IMR-90 (cell line): Measurements from ENCODE around the gene LTN1. TPM values are rescaled to one million over a fixed set of nuclear protein-coding genes. Genes with fewer than 3 reads are reported as not detected.
"Not testable (repeated sequence)": the region's sequence is repeated elsewhere in the genome, so short reads cannot be mapped to it uniquely, and the experiment has no call there.

Experiments used
- ATAC-seq: fragments of 200-7000 bp; cut with Tn5 transposase; 2 replicates; pipeline ENCODE4 v1.9.1; 2020; ENCODE audit warnings: low read depth, mild to moderate bottlenecking, moderate library complexity
- BruUV-seq: library from RNA; stranded (reverse); fragments of 400-500 nt; replicated peaks from 2 replicates; lab custom pipeline; 2021; lab: Mats Ljungman, UMichigan
- CTCF ChIA-PET: fragments of 300-600 bp; formaldehyde crosslinking; extraction: SDS; loops from one replicate; lab custom pipeline; 2021; ENCODE audit warnings: antibody characterized with exemption; lab: Yijun Ruan, JAX
- POLR2A ChIA-PET: fragments of 300-600 bp; sonication (Branson Sonifier 250); formaldehyde crosslinking; loops from one replicate; lab custom pipeline; 2022; ENCODE audit warnings: antibody characterized with exemption; ENCODE audit not compliant: unreplicated experiment; lab: Charles Lee
- DNase-seq: peaks from one replicate; pipeline ENCODE4 v3.0.0; 2013
- H2AFZ ChIP-seq: replicated peaks from 2 replicates; pipeline ENCODE3; 2013; ENCODE audit warnings: low read length, mild to moderate bottlenecking; ENCODE audit not compliant: poor library complexity
- H2AK5ac ChIP-seq: 2 replicates; pipeline ENCODE4 v1.6.1; 2013; ENCODE audit warnings: low read depth, low read length, inconsistent platforms
- H2AK9ac ChIP-seq: replicated peaks from 2 replicates; pipeline ENCODE3; 2013; ENCODE audit warnings: mild to moderate bottlenecking, low read depth, low read length, moderate library complexity; ENCODE audit not compliant: poor library complexity
- H2BK120ac ChIP-seq: 2 replicates; pipeline ENCODE4 v1.6.1; 2013; ENCODE audit warnings: low read depth, low read length, inconsistent platforms
- H2BK15ac ChIP-seq: 3 replicates; pipeline ENCODE4 v1.6.1; 2013; ENCODE audit warnings: low read depth, low read length, inconsistent platforms
- H2BK20ac ChIP-seq: 2 replicates; pipeline ENCODE4 v1.6.1; 2013; ENCODE audit warnings: low read depth, mild to moderate bottlenecking, inconsistent platforms, low read length, moderate library complexity
- H2BK5ac ChIP-seq: 2 replicates; pipeline ENCODE4 v1.6.1; 2013; ENCODE audit warnings: mild to moderate bottlenecking, low read depth, low read length, inconsistent platforms; ENCODE audit not compliant: poor library complexity, severe bottlenecking
- H3K14ac ChIP-seq: replicated peaks from 2 replicates; pipeline ENCODE4 v1.6.1; 2013; ENCODE audit warnings: low read depth, low read length, inconsistent platforms
- H3K18ac ChIP-seq: 2 replicates; pipeline ENCODE4 v1.6.1; 2013; ENCODE audit warnings: low read depth, low read length, control low read depth
- H3K23ac ChIP-seq: 2 replicates; pipeline ENCODE4 v1.6.1; 2013; ENCODE audit warnings: low read depth, low read length, inconsistent platforms
- H3K27ac ChIP-seq: 2 replicates; pipeline ENCODE4 v1.5.1; 2013; ENCODE audit warnings: mild to moderate bottlenecking, control low read depth, low read length; ENCODE audit not compliant: insufficient read depth
- H3K27me3 ChIP-seq: 2 replicates; pipeline ENCODE4 v1.6.1; 2013; ENCODE audit warnings: low read length; ENCODE audit not compliant: control insufficient read depth, insufficient read depth
- H3K36me3 ChIP-seq: 2 replicates; pipeline ENCODE4 v1.6.1; 2013; ENCODE audit warnings: low read length, mixed read lengths; ENCODE audit not compliant: control insufficient read depth, insufficient read depth
- H3K4ac ChIP-seq: 2 replicates; pipeline ENCODE4 v1.6.1; 2013; ENCODE audit warnings: low read depth, low read length, inconsistent platforms
- H3K4me1 ChIP-seq: 2 replicates; pipeline ENCODE4 v1.6.1; 2013; ENCODE audit warnings: low read length, mixed read lengths; ENCODE audit not compliant: control insufficient read depth, insufficient read depth
- H3K4me2 ChIP-seq: 2 replicates; pipeline ENCODE4 v1.6.1; 2013; ENCODE audit warnings: low read depth, mild to moderate bottlenecking, control low read depth, low read length, moderate library complexity
- H3K4me3 ChIP-seq: 2 replicates; pipeline ENCODE4 v1.5.1; 2013; ENCODE audit warnings: low read depth, mild to moderate bottlenecking, control low read depth, low read length, moderate library complexity; ENCODE audit not compliant: insufficient read depth
- H3K56ac ChIP-seq: 2 replicates; pipeline ENCODE4 v1.6.1; 2013; ENCODE audit warnings: low read length, inconsistent platforms; ENCODE audit not compliant: insufficient read depth; ENCODE audit errors: extremely low read depth
- H3K79me1 ChIP-seq, 2 experiments: 2 replicates each; pipeline ENCODE4 v1.6.1; 2013; ENCODE audit warnings: low read length in 2 of 2, inconsistent platforms in 1 of 2, low read depth in 1 of 2
- H3K9ac ChIP-seq: 2 replicates; pipeline ENCODE4 v1.6.1; 2013; ENCODE audit warnings: low read depth, low read length, control low read depth
- H3K9me1 ChIP-seq: 2 replicates; pipeline ENCODE4 v1.6.1; 2013; ENCODE audit warnings: low read length, inconsistent platforms; ENCODE audit not compliant: insufficient read depth
- H3K9me3 ChIP-seq: 2 replicates; pipeline ENCODE4 v1.6.1; 2013; ENCODE audit warnings: low read length; ENCODE audit not compliant: control insufficient read depth, insufficient read depth
- H4K20me1 ChIP-seq: 2 replicates; pipeline ENCODE4 v1.6.1; 2013; ENCODE audit warnings: low read length, inconsistent platforms; ENCODE audit not compliant: insufficient read depth
- H4K5ac ChIP-seq: 2 replicates; pipeline ENCODE4 v1.6.1; 2013; ENCODE audit warnings: mild to moderate bottlenecking, low read depth, low read length, control low read depth
- H4K8ac ChIP-seq, 2 experiments: 2 replicates each; pipeline ENCODE4 v1.6.1; 2013; ENCODE audit warnings: low read depth in 2 of 2, low read length in 2 of 2, control low read depth in 1 of 2, inconsistent platforms in 1 of 2
- H4K91ac ChIP-seq: 2 replicates; pipeline ENCODE4 v1.6.1; 2013; ENCODE audit warnings: low read depth, low read length, inconsistent platforms; ENCODE audit not compliant: insufficient read depth
- WGBS, 2 experiments: methylation state at CpG; one replicate each; pipeline versions ENCODE4 v1.1.5 to v1.1.7; 2013; ENCODE audit warnings: missing lambda C conversion rate in 2 of 2; ENCODE audit not compliant: insufficient read length in 1 of 2; ENCODE audit errors: extremely low coverage in 2 of 2; 5-methylcytosine and 5-hydroxymethylcytosine counted together
- dilution Hi-C: fragments of 300-500 bp; cut with HindIII; formaldehyde crosslinking; loops from one replicate; pipeline ENCODE4 v1.14.3; 2018; ENCODE audit warnings: low sequenced_read_pairs; ENCODE audit not compliant: unreplicated experiment
- in situ Hi-C: fragments of 300-500 bp; cut with MboI; formaldehyde crosslinking; loops from 3 replicates; pipeline ENCODE4 v1.14.3; 2019; ENCODE audit warnings: low sequenced_read_pairs, inconsistent platforms, mixed read lengths
- intact Hi-C: fragments of 100-400 bp; cut with micrococcal nuclease; formaldehyde crosslinking; loops from 2 replicates; pipeline ENCODE4 v1.10.0; 2022
- polyA plus RNA-seq, 3 experiments: library from polyadenylated mRNA; depleted of rRNA; stranded (reverse); fragments of >200 nt; gene quantifications; 2 replicates each; pipeline ENCODE4 v1.2.3, GENCODE V29; 2012; ENCODE audit warnings: low replicate concordance in 1 of 3
- total RNA-seq: library from RNA; depleted of rRNA; stranded (reverse); fragments of >200 nt; gene quantifications from 2 replicates; pipeline ENCODE4 v1.2.3, GENCODE V29; 2012

The LTN1 gene
- total and polyA plus RNA-seq, 2 of the 4 experiments (the other 2 are of a cell fraction): 6.7 to 35.5 TPM

DNA sequence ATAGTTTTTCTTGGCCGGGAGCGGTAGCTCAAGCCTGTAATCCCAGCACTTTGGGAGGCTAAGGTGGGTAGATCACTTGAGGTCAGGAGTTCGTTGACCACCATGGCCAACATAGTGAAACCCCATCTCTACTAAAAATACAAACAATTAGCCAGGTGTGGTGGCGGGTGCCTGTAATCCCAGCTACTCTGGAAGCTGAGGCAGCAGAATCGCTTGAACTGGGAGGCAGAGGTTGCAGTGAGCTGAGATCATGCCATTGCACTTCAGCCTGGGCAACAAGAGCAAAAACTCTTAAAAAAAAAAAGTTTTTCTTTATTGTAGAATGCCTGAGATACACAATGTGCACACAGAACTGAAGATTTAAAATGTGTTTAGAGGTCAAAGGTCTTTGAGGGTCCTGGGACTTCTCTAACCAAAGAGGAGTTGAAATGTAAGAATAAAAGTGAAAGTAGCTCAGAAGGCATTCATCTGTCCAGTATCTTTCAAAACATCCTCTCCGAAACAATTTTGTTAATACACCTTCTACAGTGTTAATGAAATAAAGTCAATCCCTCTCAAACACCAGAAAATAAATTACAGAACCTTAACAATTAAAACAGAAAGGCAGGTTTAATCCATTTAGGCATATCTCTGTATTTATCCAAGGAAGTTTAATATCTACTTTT lies 60.8 kb downstream of the LTN1 start:
- H3K56ac ChIP-seq, H2BK5ac ChIP-seq, H3K4me3 ChIP-seq, H3K79me1 ChIP-seq, H3K4me1 ChIP-seq, dilution Hi-C loops, H3K27me3 ChIP-seq, POLR2A ChIA-PET, ATAC-seq, H2AK9ac ChIP-seq, H2AFZ ChIP-seq, H3K23ac ChIP-seq, H3K4me2 ChIP-seq, H4K8ac ChIP-seq, DNase-seq, H3K27ac ChIP-seq, H2BK15ac ChIP-seq, BruUV-seq, H4K20me1 ChIP-seq, H3K9ac ChIP-seq, H4K5ac ChIP-seq, H3K4ac ChIP-seq, H3K14ac ChIP-seq, H3K18ac ChIP-seq, H4K91ac ChIP-seq, H2BK20ac ChIP-seq, H3K9me3 ChIP-seq, CTCF ChIA-PET, H2AK5ac ChIP-seq, H2BK120ac ChIP-seq, intact Hi-C loops, H3K9me1 ChIP-seq: not testable (repeated sequence)
- 100% methylated on average over 1 of the region's 6 CpGs; no CpG with 5 or more reads in 1 of the 2 experiments for WGBS, 2 experiments
- peaks cover 15% of the 10 kb centered on the region for H3K36me3 ChIP-seq
- in situ Hi-C loops: loop anchor here (10.0 to 25.0 kb wide), 4 partner anchors 137 to 1220 kb away; no protein-coding TSS in a partner anchor
